ENCODE measurements around the gene POU4F2.
"Not testable (repeated sequence)": the region's sequence is repeated elsewhere in the genome, so short reads cannot be mapped to it uniquely, and the experiment has no call there.

Gene POU4F2

DNA sequence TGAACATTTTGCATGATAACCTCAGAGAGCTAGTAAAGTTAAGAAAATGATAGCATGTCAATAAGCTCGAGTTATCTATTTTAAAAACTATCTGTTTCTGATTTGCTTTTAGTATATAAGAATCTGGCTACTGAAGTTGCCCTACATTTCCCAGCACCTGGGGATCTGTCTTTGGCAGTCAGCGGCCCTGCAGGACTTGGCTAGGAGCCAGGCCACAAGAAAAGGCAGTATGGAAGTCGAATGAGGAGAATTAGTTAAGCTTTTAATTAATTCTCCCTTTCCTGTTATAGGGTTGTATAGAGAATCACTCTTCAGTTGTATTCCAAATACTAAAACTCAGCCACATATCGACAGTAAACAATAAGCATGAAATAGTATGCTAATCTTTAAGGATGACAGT is 22.7 kb downstream of the POU4F2 start:
- Histone ChIP-seq H3K36me3 (ENCODE audit: control insufficient read depth, low read length) (no peaks in the 10 kb centered on the region), H3K9me2 (replicated peaks; ENCODE audit: control insufficient read depth, low read length) (no peaks in the 10 kb centered on the region), H3K79me2 (ENCODE audit: control insufficient read depth, low read length) (no peaks in the 10 kb centered on the region), H4K20me1 (ENCODE audit: control insufficient read depth, insufficient read depth, low read depth, low read length) (no peaks in the 10 kb centered on the region), H3K4me3 (ENCODE audit: low read length) (no peak overlapping the region), H3K9me3 (ENCODE audit: control insufficient read depth, insufficient read depth, low read length) (no peaks in the 10 kb centered on the region), H3K27ac (ENCODE audit: low read depth, low read length) (no peak overlapping the region), H3K4me2 (ENCODE audit: low read length) (no peak overlapping the region), H3K27me3 (ENCODE audit: control insufficient read depth, low read length) (no peaks in the 10 kb centered on the region), H3K4me1 (ENCODE audit: control insufficient read depth, low read length) (no peaks in the 10 kb centered on the region), H3F3A (ENCODE audit: control insufficient read depth, insufficient read depth) (no peaks in the 10 kb centered on the region)
- TF ChIP-seq, protein P1, sequence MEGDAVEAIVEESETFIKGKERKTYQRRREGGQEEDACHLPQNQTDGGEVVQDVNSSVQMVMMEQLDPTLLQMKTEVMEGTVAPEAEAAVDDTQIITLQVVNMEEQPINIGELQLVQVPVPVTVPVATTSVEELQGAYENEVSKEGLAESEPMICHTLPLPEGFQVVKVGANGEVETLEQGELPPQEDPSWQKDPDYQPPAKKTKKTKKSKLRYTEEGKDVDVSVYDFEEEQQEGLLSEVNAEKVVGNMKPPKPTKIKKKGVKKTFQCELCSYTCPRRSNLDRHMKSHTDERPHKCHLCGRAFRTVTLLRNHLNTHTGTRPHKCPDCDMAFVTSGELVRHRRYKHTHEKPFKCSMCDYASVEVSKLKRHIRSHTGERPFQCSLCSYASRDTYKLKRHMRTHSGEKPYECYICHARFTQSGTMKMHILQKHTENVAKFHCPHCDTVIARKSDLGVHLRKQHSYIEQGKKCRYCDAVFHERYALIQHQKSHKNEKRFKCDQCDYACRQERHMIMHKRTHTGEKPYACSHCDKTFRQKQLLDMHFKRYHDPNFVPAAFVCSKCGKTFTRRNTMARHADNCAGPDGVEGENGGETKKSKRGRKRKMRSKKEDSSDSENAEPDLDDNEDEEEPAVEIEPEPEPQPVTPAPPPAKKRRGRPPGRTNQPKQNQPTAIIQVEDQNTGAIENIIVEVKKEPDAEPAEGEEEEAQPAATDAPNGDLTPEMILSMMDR (IDR thresholded peaks at IDR 0.05; ENCODE audit: low read depth, low read length, poor library complexity, severe bottlenecking): no peak
- TF ChIP-seq EZH2phosphoT487 (IDR thresholded peaks at IDR 0.05; ENCODE audit: borderline replicate concordance, low read length): no peak

DNA sequence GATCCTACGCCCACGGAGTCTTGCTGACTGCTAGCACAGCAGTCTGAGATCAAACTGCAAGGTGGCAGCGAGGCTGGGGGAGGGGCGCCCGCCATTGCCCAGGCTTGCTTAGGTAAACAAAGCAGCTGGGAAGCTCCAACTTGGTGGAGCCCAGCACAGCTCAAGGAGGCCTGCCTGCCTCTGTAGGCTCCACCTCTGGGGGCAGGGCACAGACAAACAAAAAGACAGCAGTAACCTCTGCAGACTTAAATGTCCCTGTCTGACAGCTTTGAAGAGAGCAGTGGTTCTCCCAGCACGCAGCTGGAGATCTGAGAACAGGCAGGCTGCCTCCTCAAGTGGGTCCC is 25.2 kb downstream of the POU4F2 start:
- not testable (repeated sequence) for H3K27me3 ChIP-seq (ENCODE audit: control insufficient read depth, low read length); H3K9me3 ChIP-seq (ENCODE audit: control insufficient read depth, insufficient read depth, low read length); H3K9me2 ChIP-seq (replicated peaks; ENCODE audit: control insufficient read depth, low read length); H3K27ac ChIP-seq (ENCODE audit: low read depth, low read length); H3K36me3 ChIP-seq (ENCODE audit: control insufficient read depth, low read length); H3K4me3 ChIP-seq (ENCODE audit: low read length); H3K79me2 ChIP-seq (ENCODE audit: control insufficient read depth, low read length); H3K4me2 ChIP-seq (ENCODE audit: low read length); H3F3A ChIP-seq (ENCODE audit: control insufficient read depth, insufficient read depth); H3K4me1 ChIP-seq (ENCODE audit: control insufficient read depth, low read length); H4K20me1 ChIP-seq (ENCODE audit: control insufficient read depth, insufficient read depth, low read depth, low read length)

DNA sequence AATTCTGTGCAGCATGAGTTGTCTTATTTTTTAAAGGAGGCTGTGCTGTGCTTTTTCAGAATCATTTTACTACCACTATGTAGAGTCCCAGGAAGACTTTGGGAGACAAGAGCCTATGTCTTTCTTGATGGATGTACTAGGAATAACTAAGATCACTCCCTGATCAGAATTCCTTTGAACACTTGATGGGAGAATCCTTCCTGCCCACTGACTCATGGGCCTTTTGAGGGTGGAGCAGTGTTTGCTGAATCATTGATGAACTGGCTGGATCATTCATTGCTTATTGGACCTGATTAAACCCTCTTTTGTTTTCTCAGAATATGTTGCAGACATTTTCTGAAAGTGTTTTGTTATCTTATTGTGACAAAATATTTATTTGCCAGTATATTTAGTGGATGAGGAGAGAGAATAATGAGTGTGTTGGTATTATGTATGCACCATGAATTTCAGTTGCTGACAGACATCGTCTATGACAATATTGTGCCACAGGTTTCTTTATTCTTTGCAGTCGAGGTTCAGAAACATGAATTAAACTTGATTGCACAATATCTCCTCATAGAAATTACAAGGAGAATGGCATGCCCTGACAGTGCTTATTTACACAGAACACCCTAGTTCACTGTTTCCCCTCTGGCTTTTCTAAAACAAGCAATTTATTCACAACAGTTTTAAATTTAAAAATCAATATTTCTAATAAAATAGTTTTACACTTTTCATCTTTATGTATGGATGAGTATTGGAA is 36.3 kb downstream of the POU4F2 start:
- H3K9me2 ChIP-seq (replicated peaks; ENCODE audit: control insufficient read depth, low read length): no peaks in the 10 kb centered on the region
- TF ChIP-seq, protein P1 (IDR thresholded peaks at IDR 0.05; ENCODE audit: low read depth, low read length, poor library complexity, severe bottlenecking): no peak
- TF ChIP-seq EZH2phosphoT487 (IDR thresholded peaks at IDR 0.05; ENCODE audit: borderline replicate concordance, low read length): no peak
- no peak overlapping the region for H3K27ac ChIP-seq (ENCODE audit: low read depth, low read length)
- no peak overlapping the region for H3K4me3 ChIP-seq (ENCODE audit: low read length)
- H3K9me3 ChIP-seq (ENCODE audit: control insufficient read depth, insufficient read depth, low read length): no peaks in the 10 kb centered on the region
- no peaks in the 10 kb centered on the region for H3F3A ChIP-seq (ENCODE audit: control insufficient read depth, insufficient read depth)
- no peaks in the 10 kb centered on the region for H3K27me3 ChIP-seq (ENCODE audit: control insufficient read depth, low read length)
- no peaks in the 10 kb centered on the region for H3K4me1 ChIP-seq (ENCODE audit: control insufficient read depth, low read length)
- H3K36me3 ChIP-seq (ENCODE audit: control insufficient read depth, low read length): no peaks in the 10 kb centered on the region
- H3K4me2 ChIP-seq (ENCODE audit: low read length): no peak overlapping the region
- H3K79me2 ChIP-seq (ENCODE audit: control insufficient read depth, low read length): no peaks in the 10 kb centered on the region
- H4K20me1 ChIP-seq (ENCODE audit: control insufficient read depth, insufficient read depth, low read depth, low read length): no peaks in the 10 kb centered on the region

Measured in DOHH2 (cell line).